Hair follicle dermal papilla cell (primary cell): ENCODE data around the gene FOXF2. TPM values are rescaled to one million over a fixed set of nuclear protein-coding genes. Genes with fewer than 3 reads are reported as not detected.

Experiments
- small RNA-seq: library from RNA; depleted of rRNA; stranded (forward); fragments of <200 nt; gene quantifications from one replicate; pipeline ENCODE3, GENCODE V24; 2012
- total RNA-seq: library from RNA; depleted of rRNA; stranded (reverse); fragments of >200 nt; gene quantifications from 2 replicates; pipeline ENCODE4 v1.2.3, GENCODE V29; 2012

FOXF2 gene
- 0.24 and 0.81 TPM in 2 replicates for total RNA-seq

DNA sequence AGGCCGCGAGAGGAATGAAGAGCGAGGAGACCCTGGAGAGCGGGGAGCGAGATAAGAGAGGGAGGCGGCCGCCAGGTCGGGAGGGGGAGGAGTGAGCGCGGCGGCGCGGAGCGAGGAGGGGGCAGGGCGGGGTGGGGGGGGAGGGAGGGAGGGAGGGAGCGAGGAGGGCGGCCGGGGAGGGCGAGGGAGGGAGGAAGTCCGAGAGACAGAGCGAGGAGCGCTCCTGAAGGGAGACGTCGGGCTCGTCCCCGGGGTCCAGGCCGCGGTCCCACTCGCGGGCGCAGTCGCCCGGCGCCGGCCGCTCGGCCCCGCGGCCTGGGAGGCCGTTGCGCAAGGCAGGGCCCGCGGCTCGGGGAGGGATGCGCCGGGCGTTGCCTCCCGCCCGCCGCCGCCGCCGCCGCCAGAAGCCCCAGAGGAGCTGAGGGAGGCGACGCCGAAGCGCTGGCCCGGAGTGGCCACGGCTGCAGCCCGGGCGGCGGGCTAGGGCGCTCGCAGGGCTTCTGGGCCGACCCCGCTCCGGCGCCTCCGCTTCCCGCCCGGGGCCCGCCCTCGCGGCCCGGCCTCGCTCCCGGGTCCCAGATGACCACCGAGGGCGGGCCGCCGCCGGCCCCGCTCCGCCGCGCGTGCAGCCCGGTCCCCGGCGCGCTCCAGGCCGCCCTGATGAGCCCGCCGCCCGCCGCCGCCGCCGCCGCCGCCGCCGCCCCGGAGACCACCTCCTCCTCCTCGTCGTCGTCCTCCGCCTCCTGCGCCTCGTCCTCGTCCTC is at the start of gene FOXF2:
TSS of gene FOXF2 (plus strand) at position 208 of the 764 bp plus-strand sequence. CDS start at position 580, 372 bp downstream.

Small RNA genes lying within 50 kb of the gene (small RNA-seq; reads per million reads assigned to genes)
- not detected for gene MIR6720

Other genes with a start within 250 kb of the FOXF2 start
- 0.24 and 1.5 TPM in 2 replicates for gene FOXQ1, start 77.5 kb upstream of the FOXF2 start, total RNA-seq
- gene FOXC1, start 220.3 kb downstream of the FOXF2 start, total RNA-seq, result 2.1 and 2.3 TPM in 2 replicates